Stimulated activated CD4-positive, alpha-beta T cell treated with anti-CD3 and anti-CD28 coated beads, Interleukin-1b, Interleukin-23, amount 100 ng/mL, for 4 hours (primary cell): ENCODE measurements around the gene CENPO.

Source experiments
- DNase-seq, 2 donors: peaks; one replicate each; pipeline ENCODE4 v3.0.0-alpha.2; 2020; ENCODE audit warnings: low read depth in 2 of 2

The CENPO gene

GRCh38 chr2:24859968-24860600 lies 66.9 kb downstream of the CENPO start:
- no peak for DNase-seq

GRCh38 chr2:24860631-24861030 lies 67.4 kb downstream of the CENPO start:
- DNase-seq, result no peak

- no peak for DNase-seq
Observed at GRCh38 chr2:24861500-24861899, 68.3 kb downstream of the CENPO start.

GRCh38 chr2:24863641-24864040 lies 70.4 kb downstream of the CENPO start:
- no peak for DNase-seq

- DNase-seq, result no peak
Observed at GRCh38 chr2:24866946-24867345, 73.7 kb downstream of the CENPO start.

- no peak for DNase-seq
Observed at GRCh38 chr2:24870440-24870839, 77.2 kb downstream of the CENPO start.

- no peak for DNase-seq
Observed at GRCh38 chr2:24870891-24871705, 77.9 kb downstream of the CENPO start.

GRCh38 chr2:24871852-24872333 lies 78.7 kb downstream of the CENPO start:
- no peak for DNase-seq
